Natural killer cell (primary cell): Measurements from ENCODE around the gene GRM5. TPM values are rescaled to one million over a fixed set of nuclear protein-coding genes. Genes with fewer than 3 reads are reported as not detected.

ENCODE experiments used
- ATAC-seq, 3 donors: fragments of 150-1000 bp in 2 of 3; fragments of 200-7000 bp in 1 of 3; cut with Tn5 transposase; 1 replicate in 1 of 3; 2 replicates in 2 of 3; pipeline ENCODE4 v1.10.0; 2021; ENCODE audit warnings: mild to moderate bottlenecking in 2 of 3, moderate library complexity in 2 of 3
- DNase-seq, 2 donors: peaks; one replicate each; pipeline versions ENCODE4 v3.0.0 to v3.0.0-alpha.2; 2013 to 2021; ENCODE audit warnings: mixed read lengths in 1 of 2
- H3K27ac ChIP-seq: one replicate; pipeline ENCODE4 v1.5.1; 2013; ENCODE audit warnings: mild to moderate bottlenecking, low read length
- H3K27me3 ChIP-seq: one replicate; pipeline ENCODE4 v1.6.1; 2013; ENCODE audit warnings: low read length; ENCODE audit not compliant: control insufficient read depth, insufficient read depth
- H3K36me3 ChIP-seq: one replicate; pipeline ENCODE4 v1.6.1; 2013; ENCODE audit warnings: low read length; ENCODE audit not compliant: control insufficient read depth, insufficient read depth
- H3K4me1 ChIP-seq: one replicate; pipeline ENCODE4 v1.6.1; 2013; ENCODE audit warnings: low read length; ENCODE audit not compliant: control insufficient read depth, insufficient read depth
- H3K4me3 ChIP-seq: one replicate; pipeline ENCODE4 v1.5.1; 2013; ENCODE audit warnings: low read length
- H3K9me3 ChIP-seq: one replicate; pipeline ENCODE4 v1.6.1; 2013; ENCODE audit warnings: low read length; ENCODE audit not compliant: control insufficient read depth, insufficient read depth
- H3K27ac Mint-ChIP-seq, 2 donors: one replicate each; pipeline ENCODE4 v1.8.0; 2022; ENCODE audit warnings: mild to moderate bottlenecking in 2 of 2, mixed read lengths in 2 of 2, moderate library complexity in 1 of 2
- H3K27me3 Mint-ChIP-seq, 2 donors: one replicate each; pipeline ENCODE4 v1.8.0; 2022; ENCODE audit warnings: low read depth in 2 of 2, mixed read lengths in 2 of 2
- H3K36me3 Mint-ChIP-seq: one replicate; pipeline ENCODE4 v1.8.0; 2022; ENCODE audit warnings: mixed read lengths
- H3K4me1 Mint-ChIP-seq, 2 donors: one replicate each; pipeline ENCODE4 v1.8.0; 2022; ENCODE audit warnings: mixed read lengths in 2 of 2
- H3K4me3 Mint-ChIP-seq: one replicate; pipeline ENCODE4 v1.8.0; 2022; ENCODE audit warnings: mild to moderate bottlenecking, moderate library complexity, mixed read lengths
- H3K9me3 Mint-ChIP-seq, 2 donors: one replicate each; pipeline ENCODE4 v1.8.0; 2022; ENCODE audit warnings: mixed read lengths in 2 of 2
- CTCF ChIP-seq: fragments of 200-600 bp; IDR thresholded peaks from one replicate; pipeline ENCODE4 v1.8.0; 2022; ENCODE audit warnings: antibody characterized with exemption
- WGBS: methylation state at CpG from one replicate; pipeline ENCODE4 v1.1.7; 2013; ENCODE audit warnings: missing lambda C conversion rate; ENCODE audit not compliant: insufficient coverage; 5-methylcytosine and 5-hydroxymethylcytosine counted together
- intact Hi-C: fragments of 100-400 bp; cut with micrococcal nuclease; formaldehyde crosslinking; loops from one replicate; pipeline ENCODE4 v1.14.2; 2022
- total RNA-seq, 4 donors: library from RNA; stranded (reverse); fragments of 120-200 nt in 1 of 4; gene quantifications; one replicate each; pipeline versions ENCODE4 v1.2.3 to v1.2.4, GENCODE V29; 2013 to 2022

Gene GRM5
- total RNA-seq, 3 donors from 2014 or later (not counting 1 experiment from before 2014, with no cell fraction given): not detected

- Histone ChIP-seq H3K27me3 (no peaks in the 10 kb centered on the region), H3K4me3 (no peak overlapping the region), H3K4me1 (no peaks in the 10 kb centered on the region), H3K36me3 (no peaks in the 10 kb centered on the region), H3K27ac (no peak overlapping the region), H3K9me3 (no peaks in the 10 kb centered on the region)
- Mint-ChIP-seq H3K27ac (no peak overlapping the region), H3K4me1 (peaks cover 12 to 13% of the 10 kb centered on the region in 2 donors), H3K27me3 (no peaks in the 10 kb centered on the region), H3K9me3 (no peaks in the 10 kb centered on the region), H3K4me3 (no peak overlapping the region), H3K36me3 (no peaks in the 10 kb centered on the region)
- intact Hi-C loops: no loop called here
- no peak for TF ChIP-seq CTCF
- ATAC-seq (no peak), DNase-seq (no peak)
- WGBS: 69% methylated on average over 2 of the region's 2 CpGs
Observed at GRCh38 chr11:88537613-88538012, 528.2 kb downstream of the GRM5 start.

DNA sequence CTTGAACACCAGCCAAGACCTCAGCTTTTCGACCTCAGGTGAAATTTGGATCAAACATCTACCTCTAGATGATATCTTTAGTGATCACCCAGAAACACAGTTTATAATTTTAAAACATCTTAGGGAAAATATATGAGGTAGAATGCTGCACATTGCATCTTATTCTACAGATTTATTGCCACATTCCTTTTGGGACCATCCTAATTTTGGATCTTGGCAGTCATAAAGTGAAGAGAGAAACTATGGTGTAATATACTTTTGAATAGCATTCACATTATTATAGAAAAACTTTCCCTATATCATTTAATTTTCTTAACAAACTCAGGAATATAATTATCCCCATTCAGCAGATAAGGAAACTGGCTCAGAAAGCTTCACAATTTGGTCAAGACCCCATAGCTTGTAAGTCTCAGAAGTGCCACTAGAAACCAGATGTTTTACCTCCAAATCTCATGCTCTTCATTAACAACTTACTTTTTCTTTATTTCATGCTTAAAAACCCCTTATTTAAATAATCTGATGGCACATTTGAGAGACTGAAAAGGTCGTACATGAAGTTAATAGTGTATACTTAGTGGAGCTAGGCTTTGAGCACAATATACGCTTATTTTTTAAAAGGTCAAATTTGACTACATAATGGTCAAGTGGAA is 529.0 kb downstream of the GRM5 start:
- peaks cover 15 to 17% of the 10 kb centered on the region in 2 donors for H3K4me1 Mint-ChIP-seq
- no peaks in the 10 kb centered on the region for H3K9me3 Mint-ChIP-seq
- 83% methylated on average over 3 of the region's 3 CpGs for WGBS
- intact Hi-C loops: no loop called here
- no peaks in the 10 kb centered on the region for H3K36me3 Mint-ChIP-seq
- H3K27me3 Mint-ChIP-seq: no peaks in the 10 kb centered on the region
- no peak for DNase-seq
- H3K4me1 ChIP-seq: no peaks in the 10 kb centered on the region
- H3K9me3 ChIP-seq: no peaks in the 10 kb centered on the region
- no peak overlapping the region for H3K4me3 Mint-ChIP-seq
- no peak overlapping the region for H3K4me3 ChIP-seq
- peak overlapping the region in 1 of 2 donors; percentile 44 for H3K27ac Mint-ChIP-seq
- H3K27ac ChIP-seq: no peak overlapping the region
- ATAC-seq: no peak
- H3K27me3 ChIP-seq: no peaks in the 10 kb centered on the region
- TF ChIP-seq CTCF: no peak
- H3K36me3 ChIP-seq: no peaks in the 10 kb centered on the region

GRCh38 chr11:88535916-88536547 is 529.8 kb downstream of the GRM5 start:
- H3K9me3 Mint-ChIP-seq: no peaks in the 10 kb centered on the region
- H3K27me3 ChIP-seq: no peaks in the 10 kb centered on the region
- no peaks in the 10 kb centered on the region for H3K9me3 ChIP-seq
- H3K27me3 Mint-ChIP-seq: peaks cover 0 to 2% of the 10 kb centered on the region in 2 donors
- H3K36me3 ChIP-seq: no peaks in the 10 kb centered on the region
- no peaks in the 10 kb centered on the region for H3K36me3 Mint-ChIP-seq
- WGBS: no CpG with 5 or more reads among the region's 2 CpGs
- no peak overlapping the region for H3K27ac ChIP-seq
- H3K4me1 Mint-ChIP-seq: peaks cover 22 to 24% of the 10 kb centered on the region in 2 donors
- H3K4me1 ChIP-seq: no peaks in the 10 kb centered on the region
- peak overlapping the region in 1 of 2 donors; percentile 44 for H3K27ac Mint-ChIP-seq
- H3K4me3 Mint-ChIP-seq: no peak overlapping the region
- ATAC-seq (peak; percentile 85 to 97 (median 96)), DNase-seq (no peak)
- no peak for TF ChIP-seq CTCF
- intact Hi-C loops: no loop called here
- H3K4me3 ChIP-seq: no peak overlapping the region
